Measurements from ENCODE around the gene TRIM5.
"Not testable (repeated sequence)": the region's sequence is repeated elsewhere in the genome, so short reads cannot be mapped to it uniquely, and the experiment has no call there.

Gene TRIM5, protein sequence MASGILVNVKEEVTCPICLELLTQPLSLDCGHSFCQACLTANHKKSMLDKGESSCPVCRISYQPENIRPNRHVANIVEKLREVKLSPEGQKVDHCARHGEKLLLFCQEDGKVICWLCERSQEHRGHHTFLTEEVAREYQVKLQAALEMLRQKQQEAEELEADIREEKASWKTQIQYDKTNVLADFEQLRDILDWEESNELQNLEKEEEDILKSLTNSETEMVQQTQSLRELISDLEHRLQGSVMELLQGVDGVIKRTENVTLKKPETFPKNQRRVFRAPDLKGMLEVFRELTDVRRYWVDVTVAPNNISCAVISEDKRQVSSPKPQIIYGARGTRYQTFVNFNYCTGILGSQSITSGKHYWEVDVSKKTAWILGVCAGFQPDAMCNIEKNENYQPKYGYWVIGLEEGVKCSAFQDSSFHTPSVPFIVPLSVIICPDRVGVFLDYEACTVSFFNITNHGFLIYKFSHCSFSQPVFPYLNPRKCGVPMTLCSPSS

DNA sequence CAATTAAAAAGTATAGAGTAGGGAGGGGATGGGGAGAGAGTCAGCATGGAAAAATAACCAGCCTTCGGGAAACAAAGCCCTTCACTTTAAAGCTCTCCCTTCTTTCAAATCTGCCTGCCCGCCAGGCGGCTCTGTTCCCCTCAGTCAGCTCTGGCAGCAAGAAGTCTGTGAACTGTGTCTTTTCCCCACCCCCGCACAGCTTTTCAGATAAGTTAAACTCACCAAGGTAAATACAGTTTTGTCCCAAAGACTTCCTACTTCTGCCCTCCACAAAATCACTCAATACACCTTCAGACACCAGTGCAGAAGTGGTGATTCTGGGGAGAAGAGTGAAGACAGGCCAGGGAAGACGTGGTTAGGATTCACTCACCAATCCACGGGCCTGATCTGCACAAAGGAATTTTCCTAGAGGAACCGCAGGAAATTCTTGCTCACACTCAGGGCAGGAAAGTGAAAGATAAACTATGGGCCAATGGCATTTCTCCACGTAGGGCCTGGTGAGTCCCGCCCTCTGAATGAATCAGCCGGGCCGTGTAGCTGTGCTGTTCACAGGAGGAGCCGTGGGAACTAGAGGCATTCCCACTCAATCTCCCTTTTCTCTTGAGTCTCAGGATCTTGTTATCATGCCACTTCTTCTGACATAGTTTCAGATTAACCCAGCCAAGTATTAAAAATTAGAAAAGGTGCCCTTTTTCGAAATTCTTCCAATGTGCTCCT is at the start of gene TRIM5:
Gene TRIM5 (minus strand): TSS at position 429 of the 717 bp plus-strand sequence. CDS start 4,897 bp downstream, outside the sequence.
- peak; percentile 98 for DNase-seq (ENCODE audit: low read depth, low spot score)

DNA sequence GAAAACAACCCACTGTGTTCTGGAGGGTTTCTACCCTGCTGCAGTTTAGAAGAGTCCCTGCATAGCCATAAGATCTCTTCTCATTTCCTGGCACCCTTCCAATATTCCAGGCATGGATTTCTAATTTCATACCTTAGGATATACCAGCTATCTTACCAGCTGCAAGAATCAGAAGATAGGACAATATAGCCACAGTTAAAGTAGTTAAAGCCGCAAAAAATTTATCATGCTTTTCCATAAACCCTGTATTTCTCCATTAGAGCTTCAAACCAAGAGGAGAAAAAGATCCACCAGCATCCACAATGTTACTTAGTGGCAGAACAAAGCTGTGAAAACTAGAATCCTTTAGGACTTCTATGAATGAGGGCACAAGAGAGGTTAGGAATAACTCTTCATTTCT is 42.8 kb upstream of the TRIM5 start:
- no peak for DNase-seq (ENCODE audit: low read depth, low spot score)

DNA sequence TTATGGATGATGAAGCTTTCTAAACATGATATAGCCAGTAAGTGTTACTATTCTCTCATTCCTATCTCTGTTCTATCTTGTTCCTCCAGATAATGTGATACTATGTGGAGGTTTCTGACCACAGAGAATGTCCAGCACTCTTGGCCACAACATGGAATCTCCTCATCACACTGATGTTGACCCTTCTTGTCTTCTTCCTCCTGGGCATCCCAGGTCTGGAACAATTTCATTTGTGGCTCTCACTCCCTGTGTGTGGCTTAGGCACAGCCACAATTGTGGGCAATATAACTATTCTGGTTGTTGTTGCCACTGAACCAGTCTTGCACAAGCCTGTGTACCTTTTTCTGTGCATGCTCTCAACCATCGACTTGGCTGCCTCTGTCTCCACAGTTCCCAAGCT is 41.5 kb upstream of the TRIM5 start:
- DNase-seq (ENCODE audit: low read depth, low spot score) = no peak

DNA sequence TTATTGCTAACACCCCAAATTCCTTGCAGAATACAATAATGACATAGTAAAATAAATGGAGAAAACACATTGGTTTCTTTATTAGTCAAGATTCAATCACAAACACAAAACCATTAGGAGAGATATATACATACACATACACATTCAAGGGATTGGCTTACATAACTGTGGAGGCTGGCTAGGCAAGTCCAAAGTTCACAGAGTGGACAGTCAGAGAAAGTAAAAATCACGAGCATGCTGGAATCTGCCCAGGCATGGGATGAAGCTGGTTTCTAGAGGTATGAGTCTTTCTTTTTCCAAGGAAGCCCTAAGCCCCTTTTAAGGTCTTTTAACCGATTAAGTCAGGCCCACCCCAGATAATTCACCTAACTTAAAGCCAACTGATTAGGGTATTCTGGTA is 37.7 kb upstream of the TRIM5 start:
- no peak for DNase-seq (ENCODE audit: low read depth, low spot score)

DNA sequence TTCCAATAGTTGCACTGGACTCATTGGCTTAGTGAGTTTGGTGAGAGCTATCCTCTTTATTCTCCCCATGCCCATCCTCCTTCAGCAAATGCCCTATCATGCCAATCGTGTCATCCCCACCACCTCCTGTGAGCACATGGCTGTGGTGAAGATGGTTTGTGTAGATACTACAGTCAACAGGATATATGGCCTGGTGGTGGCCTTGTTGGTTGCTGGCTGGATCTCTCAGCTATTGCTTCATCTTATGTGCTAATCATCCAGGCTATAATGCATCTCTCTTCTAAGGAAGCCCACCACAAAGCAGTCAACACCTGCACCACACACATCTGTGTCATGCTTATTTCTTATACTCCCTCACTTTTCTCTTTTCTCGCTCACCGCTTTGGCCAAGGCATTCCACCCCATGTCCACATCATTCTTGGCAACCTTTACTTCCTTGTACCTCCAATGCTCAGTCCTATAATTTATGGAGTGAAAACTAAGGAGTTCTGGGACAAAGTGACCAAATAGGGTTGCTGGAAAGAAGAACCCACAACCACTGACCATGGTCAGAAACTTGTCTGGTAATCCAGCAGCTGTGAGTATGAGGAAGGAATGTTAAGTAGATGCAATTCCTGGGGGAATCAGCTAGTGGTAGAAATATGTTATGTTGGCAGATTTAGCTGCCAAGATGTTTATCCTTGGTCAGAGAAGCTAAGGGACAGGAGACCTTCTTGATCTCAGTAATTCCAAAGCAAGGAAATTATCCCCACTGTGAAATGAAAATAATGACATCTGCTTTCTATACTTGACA is 35.0 kb upstream of the TRIM5 start:
- DNase-seq (ENCODE audit: low read depth, low spot score) = peak; percentile 27

DNA sequence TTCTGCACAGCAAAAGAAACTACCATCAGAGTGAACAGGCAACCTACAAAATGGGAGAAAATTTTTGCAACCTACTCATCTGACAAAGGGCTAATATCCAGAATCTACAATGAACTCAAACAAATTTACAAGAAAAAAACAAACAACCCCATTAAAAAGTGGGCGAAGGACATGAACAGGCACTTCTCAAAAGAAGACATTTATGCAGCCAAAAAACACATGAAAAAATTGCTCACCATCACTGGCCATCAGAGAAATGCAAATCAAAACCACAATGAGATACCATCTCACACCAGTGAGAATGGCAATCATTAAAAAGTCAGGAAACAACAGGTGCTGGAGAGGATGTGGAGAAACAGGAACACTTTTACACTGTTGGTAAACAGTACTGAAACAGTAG is 31.6 kb upstream of the TRIM5 start:
- not testable (repeated sequence) for DNase-seq (ENCODE audit: low read depth, low spot score)

DNA sequence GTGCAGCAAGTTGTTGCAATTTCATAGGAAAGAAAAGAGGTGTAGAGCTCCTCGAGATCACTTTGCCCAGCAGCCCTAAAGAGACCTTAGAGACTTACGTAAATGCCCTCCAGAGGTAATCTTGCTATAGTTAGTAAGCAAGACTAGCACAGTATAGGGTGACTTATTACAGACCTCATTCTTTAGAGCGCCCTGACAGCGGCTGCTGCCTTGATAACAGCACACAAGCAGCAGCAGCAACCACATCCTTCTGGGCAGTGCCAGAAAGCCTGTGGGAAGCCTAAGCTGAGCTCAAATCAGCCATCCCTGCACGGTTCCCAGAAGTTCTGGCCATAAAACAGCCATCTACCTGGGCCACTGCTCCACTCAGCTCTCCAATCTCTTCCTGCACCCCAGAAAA is 28.8 kb upstream of the TRIM5 start:
- peak; percentile 44 for DNase-seq (ENCODE audit: low read depth, low spot score)

DNA sequence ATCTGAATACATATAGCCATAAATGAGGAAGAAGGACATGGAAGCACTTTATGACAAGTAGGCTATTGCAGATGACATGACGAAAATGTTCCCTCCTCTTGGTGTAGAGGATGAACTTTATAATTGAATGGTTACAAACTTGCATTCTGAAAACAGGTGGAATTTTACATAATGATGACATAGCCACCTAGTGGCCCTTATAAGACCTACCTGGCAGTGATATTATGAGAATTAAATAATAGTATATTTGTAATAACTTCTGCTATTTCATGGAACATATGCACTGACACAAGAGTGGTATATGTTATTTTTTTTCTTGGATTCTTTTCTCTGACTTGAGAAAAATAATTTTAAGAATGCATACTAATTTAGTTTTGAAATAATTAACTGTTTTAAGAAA is 27.6 kb upstream of the TRIM5 start:
- DNase-seq (ENCODE audit: low read depth, low spot score) = no peak

DNA sequence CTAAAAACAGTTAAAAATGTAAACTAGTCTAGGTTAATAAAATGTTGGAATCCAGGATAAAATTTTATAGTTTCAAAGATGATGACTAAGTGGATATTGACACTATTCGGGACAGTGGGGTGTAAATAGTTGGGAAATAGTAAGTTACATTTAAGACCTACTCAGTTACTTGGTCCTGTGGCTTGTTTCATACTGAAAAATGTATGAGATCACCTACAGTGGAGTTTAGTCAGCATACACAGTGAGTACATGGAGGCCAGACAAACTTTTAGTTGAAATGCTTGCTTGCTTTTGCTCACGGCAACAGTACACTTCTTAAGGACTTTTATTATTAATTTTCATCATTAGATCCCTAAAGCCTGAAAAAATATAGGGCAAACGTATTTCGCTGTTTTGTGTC is 20.8 kb upstream of the TRIM5 start:
- no peak for DNase-seq (ENCODE audit: low read depth, low spot score)

DNA sequence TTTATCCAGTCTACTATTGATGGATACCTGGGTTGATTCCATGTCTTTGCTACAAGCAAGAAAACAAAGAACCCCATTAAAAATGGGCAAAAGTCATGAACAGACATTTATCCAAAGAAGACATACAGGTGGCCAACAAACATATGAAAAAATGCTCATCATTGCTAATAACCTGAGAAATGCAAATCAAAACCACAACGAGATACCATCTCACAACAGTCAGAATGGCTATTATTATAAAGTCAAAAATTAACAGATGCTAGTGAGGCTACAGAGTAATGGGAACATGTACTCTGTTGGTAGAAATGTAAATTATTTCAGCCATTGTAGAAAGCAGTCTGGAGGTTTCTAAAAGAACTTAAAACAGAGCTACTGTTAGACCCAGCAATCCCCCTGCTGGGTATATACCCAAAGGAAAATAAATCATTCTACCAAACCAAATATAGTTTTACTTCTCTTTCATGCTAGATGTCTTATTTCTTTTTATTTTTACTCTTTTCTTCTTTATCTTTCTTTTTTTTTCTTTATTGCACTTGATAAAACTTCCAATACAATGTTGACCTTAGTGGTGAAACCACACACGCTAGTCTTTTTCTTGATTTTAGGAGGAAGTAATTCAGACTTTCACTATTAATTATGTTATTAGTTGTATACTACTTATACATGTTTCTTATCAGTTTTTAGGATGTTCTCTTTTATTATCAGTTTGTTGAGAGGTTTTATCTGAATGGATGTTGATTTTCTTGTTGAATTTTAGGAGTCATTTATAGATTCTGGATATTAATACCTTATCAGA is 19.1 kb upstream of the TRIM5 start:
- no peak for DNase-seq (ENCODE audit: low read depth, low spot score)

DNA sequence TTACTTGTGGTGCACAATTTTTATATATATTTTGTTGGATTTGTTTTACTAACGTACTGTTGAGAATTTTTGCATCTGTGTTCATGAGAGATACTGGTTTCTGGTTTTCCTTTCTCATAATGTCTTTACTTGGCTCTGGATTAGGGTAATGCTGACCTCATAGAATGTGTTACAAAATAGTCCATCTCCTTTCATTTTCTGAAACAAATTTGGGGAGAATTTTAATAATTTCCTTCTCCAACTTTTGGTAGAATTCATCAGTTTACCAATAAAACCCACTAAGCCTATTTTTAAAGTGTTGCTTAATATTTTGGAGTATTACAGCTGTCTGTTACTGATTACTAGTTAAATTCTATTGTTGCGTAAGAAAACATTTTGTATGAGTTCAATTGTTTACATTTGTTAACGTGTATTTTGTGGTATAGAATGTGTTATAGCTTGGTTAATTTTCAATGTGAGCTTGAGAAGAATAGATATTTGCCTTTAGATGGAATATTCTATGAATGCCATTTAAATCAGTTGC is 16.2 kb upstream of the TRIM5 start:
- no peak for DNase-seq (ENCODE audit: low read depth, low spot score)

DNA sequence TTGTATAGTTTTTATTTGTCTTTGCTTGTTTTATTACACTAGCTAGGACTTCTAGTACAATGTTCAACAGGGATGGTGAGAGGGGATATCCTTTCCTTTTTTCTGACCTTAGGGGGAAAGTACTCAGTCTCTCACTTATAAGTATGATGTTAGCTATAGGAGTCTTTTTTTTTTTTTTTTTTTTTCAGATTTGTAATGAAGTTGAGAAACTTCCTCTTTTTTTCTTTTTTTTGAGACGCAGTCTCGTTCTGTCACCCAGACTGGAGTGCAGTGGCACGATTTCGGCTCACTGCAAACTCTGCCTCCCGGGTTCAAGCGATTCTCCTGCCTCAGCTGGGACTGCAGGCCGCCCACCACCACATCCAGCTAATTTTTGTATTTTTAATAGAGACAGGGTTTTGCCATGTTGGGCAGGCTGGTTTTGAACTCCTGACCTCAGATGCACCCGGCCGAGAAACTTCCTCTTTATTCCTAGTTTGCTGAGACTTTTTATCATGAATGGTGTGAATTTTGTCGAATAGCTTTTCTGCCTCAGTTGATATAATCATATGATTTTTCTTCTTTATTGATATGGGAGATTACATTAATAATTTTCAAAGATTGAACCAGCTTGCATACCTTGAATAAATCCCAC is 15.7 kb upstream of the TRIM5 start:
- DNase-seq (ENCODE audit: low read depth, low spot score) = no peak

DNA sequence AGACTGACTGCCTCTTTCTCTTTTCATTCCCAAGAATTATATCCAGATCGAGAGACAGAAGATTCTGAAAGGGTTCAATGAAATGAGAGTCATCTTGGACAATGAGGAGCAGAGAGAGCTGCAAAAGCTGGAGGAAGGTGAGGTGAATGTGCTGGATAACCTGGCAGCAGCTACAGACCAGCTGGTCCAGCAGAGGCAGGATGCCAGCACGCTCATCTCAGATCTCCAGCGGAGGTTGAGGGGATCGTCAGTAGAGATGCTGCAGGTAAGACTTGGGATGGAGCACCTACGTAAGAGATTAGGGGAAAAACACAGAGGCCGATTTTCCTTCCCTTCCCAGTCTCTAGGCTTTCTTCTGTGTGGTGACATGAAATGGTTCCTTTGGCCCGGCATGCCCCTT is 13.4 kb upstream of the TRIM5 start:
- no peak for DNase-seq (ENCODE audit: low read depth, low spot score)

DNA sequence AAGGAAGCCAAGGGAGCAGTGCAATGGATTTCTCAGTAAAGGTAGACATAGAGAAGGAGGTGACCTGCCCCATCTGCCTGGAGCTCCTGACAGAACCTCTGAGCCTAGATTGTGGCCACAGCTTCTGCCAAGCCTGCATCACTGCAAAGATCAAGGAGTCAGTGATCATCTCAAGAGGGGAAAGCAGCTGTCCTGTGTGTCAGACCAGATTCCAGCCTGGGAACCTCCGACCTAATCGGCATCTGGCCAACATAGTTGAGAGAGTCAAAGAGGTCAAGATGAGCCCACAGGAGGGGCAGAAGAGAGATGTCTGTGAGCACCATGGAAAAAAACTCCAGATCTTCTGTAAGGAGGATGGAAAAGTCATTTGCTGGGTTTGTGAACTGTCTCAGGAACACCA is 11.3 kb upstream of the TRIM5 start:
- no peak for DNase-seq (ENCODE audit: low read depth, low spot score)

DNA sequence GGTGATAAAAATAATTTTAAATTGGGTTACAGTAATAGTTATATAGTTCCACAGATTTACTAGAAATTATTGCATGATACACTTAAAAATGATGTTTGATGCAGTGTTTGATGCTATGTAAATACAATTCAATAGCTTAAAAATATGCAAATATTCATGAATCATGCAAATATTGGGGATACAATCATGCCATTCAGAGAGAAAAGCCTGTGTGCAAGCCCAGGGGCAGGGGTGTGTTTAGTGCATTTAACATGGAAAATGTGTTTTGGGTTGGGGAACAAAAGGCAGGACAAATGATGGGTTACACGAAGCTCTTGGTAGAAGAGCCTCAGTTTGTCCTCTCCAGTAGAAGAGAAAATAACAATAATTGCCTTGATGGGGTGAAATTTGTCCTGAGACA is 10.7 kb upstream of the TRIM5 start:
- DNase-seq (ENCODE audit: low read depth, low spot score) = no peak

DNA sequence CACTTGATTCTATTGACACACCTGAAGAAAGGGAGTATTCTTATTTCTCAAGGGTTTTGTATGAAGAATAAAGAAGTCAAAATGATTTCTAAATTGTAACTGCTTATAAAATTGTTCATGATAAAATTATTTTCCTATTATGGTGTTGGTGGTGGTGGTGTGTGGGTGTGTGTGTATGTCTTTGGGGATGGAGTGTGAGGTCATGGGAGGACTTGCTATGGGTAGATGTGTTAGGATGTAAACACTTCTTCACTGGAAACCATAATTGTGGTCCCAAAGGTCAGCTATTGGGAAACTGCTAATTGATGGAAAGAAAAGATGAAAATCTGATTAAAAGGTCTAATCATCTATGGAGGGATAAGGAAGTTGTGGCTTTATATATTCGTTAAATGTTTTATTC is 9.8 kb upstream of the TRIM5 start:
- no peak for DNase-seq (ENCODE audit: low read depth, low spot score)

DNA sequence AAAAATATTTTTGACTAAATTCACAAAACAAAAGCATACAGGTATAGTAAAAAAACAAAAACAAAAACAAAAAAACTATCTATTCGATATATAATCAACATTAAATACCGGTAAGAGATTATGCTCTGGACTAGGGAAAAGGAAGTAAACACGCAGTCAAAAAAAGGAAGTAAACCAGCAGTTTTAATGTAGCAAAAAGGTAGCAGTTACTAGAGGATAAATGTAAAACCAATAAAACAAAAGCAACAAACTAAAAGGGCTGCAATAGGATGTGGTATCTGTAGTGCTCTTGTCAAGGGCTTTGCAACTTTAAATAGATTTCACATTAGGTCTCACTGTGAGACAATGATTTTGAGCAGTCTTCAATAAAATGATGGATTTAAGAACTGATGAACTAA is 7.1 kb upstream of the TRIM5 start:
- DNase-seq (ENCODE audit: low read depth, low spot score) = no peak

DNA sequence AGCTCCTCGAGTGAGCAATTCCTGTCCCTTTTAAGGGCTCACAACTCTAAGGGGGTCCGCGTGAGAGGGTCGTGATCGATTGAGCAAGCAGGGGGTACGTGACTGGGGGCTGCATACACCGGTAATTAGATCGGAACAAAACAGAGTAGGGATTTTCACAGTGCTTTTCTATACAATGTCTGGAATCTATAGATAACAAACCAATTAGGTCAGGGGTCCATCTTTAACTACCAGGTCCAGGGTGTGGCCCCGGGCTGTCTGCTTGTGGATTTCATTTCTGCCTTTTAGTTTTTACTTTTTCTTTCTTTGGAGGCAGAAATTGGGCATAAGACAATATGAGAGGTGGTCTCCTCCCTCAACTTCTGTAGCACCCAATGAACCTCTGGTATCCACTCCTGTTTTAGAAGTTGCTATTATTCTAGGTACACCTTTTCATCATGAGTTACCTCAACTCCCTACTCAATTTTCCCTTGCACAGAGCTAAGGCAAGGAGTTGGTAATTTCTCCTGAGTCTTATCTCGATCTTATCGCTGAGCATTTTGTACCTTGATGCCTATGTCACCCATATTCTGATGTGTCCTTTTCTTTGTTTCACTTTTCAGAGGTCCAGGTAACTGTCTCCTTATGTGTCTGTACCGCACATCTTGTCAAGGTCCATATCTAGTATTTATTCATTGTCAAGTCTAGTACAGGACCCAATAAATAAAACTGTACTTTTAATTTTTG is 6.5 kb upstream of the TRIM5 start:
- not testable (repeated sequence) for DNase-seq (ENCODE audit: low read depth, low spot score)

DNA sequence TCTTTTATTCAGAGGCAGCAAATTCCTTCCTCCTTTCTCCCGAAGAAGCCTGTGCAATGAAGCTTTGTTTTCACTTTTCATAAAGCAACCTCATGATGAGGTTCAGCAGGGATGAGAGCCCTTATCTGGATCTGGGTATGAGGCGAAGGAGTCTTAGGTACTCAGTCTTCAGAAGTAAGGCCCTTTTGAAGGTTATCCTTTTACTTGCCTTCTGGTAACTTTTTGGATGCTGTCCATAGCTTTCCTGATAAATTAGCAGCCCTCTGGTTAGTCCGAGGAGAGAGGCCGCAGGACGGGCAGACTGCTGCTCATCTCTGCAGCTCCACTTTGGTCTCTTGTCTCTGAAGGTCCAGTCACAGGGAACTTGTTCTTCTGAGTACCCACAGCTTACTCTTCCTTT is 5.9 kb upstream of the TRIM5 start:
- peak; percentile 48 for DNase-seq (ENCODE audit: low read depth, low spot score)

DNA sequence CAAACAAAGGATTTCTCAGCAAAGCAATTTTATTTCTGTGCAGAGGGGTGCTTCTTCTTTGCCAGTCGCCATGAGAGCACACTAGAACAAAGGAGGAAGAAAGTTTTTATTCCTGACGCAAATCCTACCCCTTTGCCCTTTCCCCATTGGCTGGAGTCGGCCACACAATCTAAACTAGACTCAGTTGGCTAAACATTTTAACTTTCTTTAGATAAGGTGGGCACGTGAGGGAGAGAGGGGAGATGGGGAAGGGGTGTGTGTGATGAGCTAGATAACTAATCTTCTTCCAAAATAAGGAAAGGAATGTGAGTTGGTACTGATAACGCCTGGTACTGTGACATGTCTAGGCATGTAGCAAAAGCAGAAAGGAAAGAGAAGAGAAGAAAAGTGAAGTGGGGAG is 5.3 kb upstream of the TRIM5 start:
- DNase-seq (ENCODE audit: low read depth, low spot score) = peak; percentile 45

Data from astrocyte of the hippocampus (primary cell).